ENCODE data around the gene CRB1.

- no peak for TF ChIP-seq POLR2A (IDR thresholded peaks at IDR 0.05)
- TF ChIP-seq, protein P1, sequence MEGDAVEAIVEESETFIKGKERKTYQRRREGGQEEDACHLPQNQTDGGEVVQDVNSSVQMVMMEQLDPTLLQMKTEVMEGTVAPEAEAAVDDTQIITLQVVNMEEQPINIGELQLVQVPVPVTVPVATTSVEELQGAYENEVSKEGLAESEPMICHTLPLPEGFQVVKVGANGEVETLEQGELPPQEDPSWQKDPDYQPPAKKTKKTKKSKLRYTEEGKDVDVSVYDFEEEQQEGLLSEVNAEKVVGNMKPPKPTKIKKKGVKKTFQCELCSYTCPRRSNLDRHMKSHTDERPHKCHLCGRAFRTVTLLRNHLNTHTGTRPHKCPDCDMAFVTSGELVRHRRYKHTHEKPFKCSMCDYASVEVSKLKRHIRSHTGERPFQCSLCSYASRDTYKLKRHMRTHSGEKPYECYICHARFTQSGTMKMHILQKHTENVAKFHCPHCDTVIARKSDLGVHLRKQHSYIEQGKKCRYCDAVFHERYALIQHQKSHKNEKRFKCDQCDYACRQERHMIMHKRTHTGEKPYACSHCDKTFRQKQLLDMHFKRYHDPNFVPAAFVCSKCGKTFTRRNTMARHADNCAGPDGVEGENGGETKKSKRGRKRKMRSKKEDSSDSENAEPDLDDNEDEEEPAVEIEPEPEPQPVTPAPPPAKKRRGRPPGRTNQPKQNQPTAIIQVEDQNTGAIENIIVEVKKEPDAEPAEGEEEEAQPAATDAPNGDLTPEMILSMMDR (IDR thresholded peaks at IDR 0.05): no peak
Measured at GRCh38 chr1:197285526-197286205, 17.6 kb downstream of the CRB1 start.
